ENCODE data around the gene DOCK3. TPM values are rescaled to one million over a fixed set of nuclear protein-coding genes. Genes with fewer than 3 reads are reported as not detected.

Gene DOCK3
- total and polyA plus RNA-seq, 10 donors, result 0.08 to 2.1 (median 0.44) TPM

GRCh38 chr3:50675179-50676030, 678 bp downstream of the DOCK3 start:
- peak; percentile 81 for DNase-seq
- intact Hi-C loops (cut with DNase I; ENCODE audit: low total_unique reads), result no loop called here
- Histone ChIP-seq H3K4me3 (peak overlapping the region in 7 of 8 donors; percentile 35 to 79 (median 49)), H3K36me3 (no peaks in the 10 kb centered on the region), H3K27ac (peak overlapping the region in 1 of 8 donors; percentile 11), H3K27me3 (replicated peaks in 1 of 7) (peaks cover 6 to 86% (median 55%) of the 10 kb centered on the region in 7 donors), H3K9me3 (no peaks in the 10 kb centered on the region), H3K4me1 (peaks cover 0 to 18% (median 14%) of the 10 kb centered on the region in 6 donors)
- 2 to 9% (median 4%) methylated on average over 17 to 65 of the region's 65 CpGs for WGBS, 5 donors
- TF ChIP-seq POLR2A (IDR thresholded peaks at IDR 0.05) (no peak), POLR2AphosphoS5 (IDR thresholded peaks at IDR 0.05) (no peak), CTCF (IDR thresholded peaks at IDR 0.05 in 8 of 11, conservative IDR thresholded peaks at IDR 0.05 in 3 of 11) (peak in 5 of 11 experiments; percentile 33 to 60 (median 41))

GRCh38 chr3:50676031-50676705, 1.4 kb downstream of the DOCK3 start:
- Histone ChIP-seq H3K9me3 (no peaks in the 10 kb centered on the region), H3K36me3 (no peaks in the 10 kb centered on the region), H3K27ac (no peak overlapping the region), H3K27me3 (replicated peaks in 1 of 7) (peaks cover 6 to 88% (median 59%) of the 10 kb centered on the region in 7 donors), H3K4me1 (peaks cover 0 to 18% (median 14%) of the 10 kb centered on the region in 6 donors), H3K4me3 (no peak overlapping the region)
- intact Hi-C loops (cut with DNase I; ENCODE audit: low total_unique reads), result no loop called here
- 79 to 82% (median 82%) methylated on average over 7 of the region's 7 CpGs for WGBS, 5 donors
- DNase-seq, result no peak
- TF ChIP-seq CTCF (IDR thresholded peaks at IDR 0.05 in 8 of 11, conservative IDR thresholded peaks at IDR 0.05 in 3 of 11) (no peak), POLR2AphosphoS5 (IDR thresholded peaks at IDR 0.05) (no peak), POLR2A (IDR thresholded peaks at IDR 0.05) (no peak)

GRCh38 chr3:50687127-50687751, 12.5 kb downstream of the DOCK3 start:
- H3K9me3 ChIP-seq, result no peaks in the 10 kb centered on the region
- no peak overlapping the region for H3K4me3 ChIP-seq
- WGBS, 5 donors, result 76 to 87% (median 81%) methylated on average over 7 of the region's 7 CpGs
- no peak overlapping the region for H3K27ac ChIP-seq
- TF ChIP-seq CTCF (IDR thresholded peaks at IDR 0.05 in 8 of 11, conservative IDR thresholded peaks at IDR 0.05 in 3 of 11) (no peak), POLR2AphosphoS5 (IDR thresholded peaks at IDR 0.05) (no peak), POLR2A (IDR thresholded peaks at IDR 0.05) (no peak)
- no peaks in the 10 kb centered on the region for H3K36me3 ChIP-seq
- peaks cover 0 to 13% (median 0%) of the 10 kb centered on the region in 7 donors for H3K27me3 ChIP-seq (replicated peaks in 1 of 7)
- no peak for DNase-seq
- intact Hi-C loops (cut with DNase I; ENCODE audit: low total_unique reads), result no loop called here
- H3K4me1 ChIP-seq, result no peaks in the 10 kb centered on the region

All from spleen (tissue), 11 donors.